ENCODE results near the gene BBOX1. TPM values are rescaled to one million over a fixed set of nuclear protein-coding genes. Genes with fewer than 3 reads are reported as not detected.
A peak's percentile ranks its signal among the peaks of the same experiment; 100 is the strongest.
"Not testable (repeated sequence)": the region's sequence is repeated elsewhere in the genome, so short reads cannot be mapped to it uniquely, and the experiment has no call there.

The BBOX1 gene
- total and polyA plus RNA-seq, 2 donors (not counting 1 experiment from before 2014, with no cell fraction given), result not detected

GRCh38 chr11:27088353-27088752 is 47.7 kb downstream of the BBOX1 start:
- Histone ChIP-seq H3K27me3 (ENCODE audit: control insufficient read depth, insufficient read depth, low read length) (no peaks in the 10 kb centered on the region), H3K9me3 (ENCODE audit: control insufficient read depth, insufficient read depth, low read depth, low read length) (no peaks in the 10 kb centered on the region), H3K4me3 (replicated peaks in 1 of 4; ENCODE audit: control extremely low read depth in 1 of 4, insufficient read depth in 1 of 4, low read depth in 3 of 4, low read length in 4 of 4) (no peak overlapping the region), H3K9ac (ENCODE audit: insufficient read depth, low read length) (no peak overlapping the region), H3K36me3 (ENCODE audit: control insufficient read depth, insufficient read depth, low read length) (no peaks in the 10 kb centered on the region), H4K20me1 (ENCODE audit: control insufficient read depth, extremely low read depth, insufficient read depth, low read length) (no peaks in the 10 kb centered on the region), H2AFZ (ENCODE audit: low read length) (no peak overlapping the region), H3K79me2 (ENCODE audit: control insufficient read depth, insufficient read depth, low read length) (no peaks in the 10 kb centered on the region), H3K27ac (ENCODE audit: insufficient read depth, low read length) (no peak overlapping the region), H3K4me1 (ENCODE audit: control insufficient read depth, extremely low read depth, insufficient read depth, low read length) (no peaks in the 10 kb centered on the region), H3K4me2 (ENCODE audit: extremely low read depth, insufficient read depth, low read length) (no peak overlapping the region)
- TF ChIP-seq, protein P1, sequence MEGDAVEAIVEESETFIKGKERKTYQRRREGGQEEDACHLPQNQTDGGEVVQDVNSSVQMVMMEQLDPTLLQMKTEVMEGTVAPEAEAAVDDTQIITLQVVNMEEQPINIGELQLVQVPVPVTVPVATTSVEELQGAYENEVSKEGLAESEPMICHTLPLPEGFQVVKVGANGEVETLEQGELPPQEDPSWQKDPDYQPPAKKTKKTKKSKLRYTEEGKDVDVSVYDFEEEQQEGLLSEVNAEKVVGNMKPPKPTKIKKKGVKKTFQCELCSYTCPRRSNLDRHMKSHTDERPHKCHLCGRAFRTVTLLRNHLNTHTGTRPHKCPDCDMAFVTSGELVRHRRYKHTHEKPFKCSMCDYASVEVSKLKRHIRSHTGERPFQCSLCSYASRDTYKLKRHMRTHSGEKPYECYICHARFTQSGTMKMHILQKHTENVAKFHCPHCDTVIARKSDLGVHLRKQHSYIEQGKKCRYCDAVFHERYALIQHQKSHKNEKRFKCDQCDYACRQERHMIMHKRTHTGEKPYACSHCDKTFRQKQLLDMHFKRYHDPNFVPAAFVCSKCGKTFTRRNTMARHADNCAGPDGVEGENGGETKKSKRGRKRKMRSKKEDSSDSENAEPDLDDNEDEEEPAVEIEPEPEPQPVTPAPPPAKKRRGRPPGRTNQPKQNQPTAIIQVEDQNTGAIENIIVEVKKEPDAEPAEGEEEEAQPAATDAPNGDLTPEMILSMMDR (conservative IDR thresholded peaks at IDR 0.05 in 1 of 2, IDR thresholded peaks at IDR 0.05 in 1 of 2; ENCODE audit: low read depth in 1 of 2, low read length in 2 of 2), result no peak
- TF ChIP-seq EZH2 (IDR thresholded peaks at IDR 0.05; ENCODE audit: low read length, missing control alignments), result no peak
- peak in 1 of 2 donors; percentile 30 for DNase-seq (ENCODE audit: low read depth in 2 of 2)

GRCh38 chr11:27089746-27090145 is 49.1 kb downstream of the BBOX1 start:
- Histone ChIP-seq H2AFZ (ENCODE audit: low read length) (no peak overlapping the region), H3K9ac (ENCODE audit: insufficient read depth, low read length) (no peak overlapping the region), H3K79me2 (ENCODE audit: control insufficient read depth, insufficient read depth, low read length) (no peaks in the 10 kb centered on the region), H3K4me3 (replicated peaks in 1 of 4; ENCODE audit: control extremely low read depth in 1 of 4, insufficient read depth in 1 of 4, low read depth in 3 of 4, low read length in 4 of 4) (no peak overlapping the region), H3K4me1 (ENCODE audit: control insufficient read depth, extremely low read depth, insufficient read depth, low read length) (no peaks in the 10 kb centered on the region), H4K20me1 (ENCODE audit: control insufficient read depth, extremely low read depth, insufficient read depth, low read length) (no peaks in the 10 kb centered on the region), H3K27ac (ENCODE audit: insufficient read depth, low read length) (no peak overlapping the region), H3K4me2 (ENCODE audit: extremely low read depth, insufficient read depth, low read length) (no peak overlapping the region), H3K9me3 (ENCODE audit: control insufficient read depth, insufficient read depth, low read depth, low read length) (no peaks in the 10 kb centered on the region), H3K36me3 (ENCODE audit: control insufficient read depth, insufficient read depth, low read length) (no peaks in the 10 kb centered on the region), H3K27me3 (ENCODE audit: control insufficient read depth, insufficient read depth, low read length) (no peaks in the 10 kb centered on the region)
- no peak for DNase-seq (ENCODE audit: low read depth in 2 of 2)
- no peak for TF ChIP-seq EZH2 (IDR thresholded peaks at IDR 0.05; ENCODE audit: low read length, missing control alignments)
- TF ChIP-seq, protein P1 (conservative IDR thresholded peaks at IDR 0.05 in 1 of 2, IDR thresholded peaks at IDR 0.05 in 1 of 2; ENCODE audit: low read depth in 1 of 2, low read length in 2 of 2), result no peak

GRCh38 chr11:27090357-27090948 is 49.8 kb downstream of the BBOX1 start:
- not testable (repeated sequence) for DNase-seq (ENCODE audit: low read depth in 2 of 2); H3K4me1 ChIP-seq (ENCODE audit: control insufficient read depth, extremely low read depth, insufficient read depth, low read length); H3K9me3 ChIP-seq (ENCODE audit: control insufficient read depth, insufficient read depth, low read depth, low read length); H3K79me2 ChIP-seq (ENCODE audit: control insufficient read depth, insufficient read depth, low read length); H3K27ac ChIP-seq (ENCODE audit: insufficient read depth, low read length); H3K27me3 ChIP-seq (ENCODE audit: control insufficient read depth, insufficient read depth, low read length); H3K4me2 ChIP-seq (ENCODE audit: extremely low read depth, insufficient read depth, low read length); H3K9ac ChIP-seq (ENCODE audit: insufficient read depth, low read length); H4K20me1 ChIP-seq (ENCODE audit: control insufficient read depth, extremely low read depth, insufficient read depth, low read length); H3K4me3 ChIP-seq (replicated peaks in 1 of 4; ENCODE audit: control extremely low read depth in 1 of 4, insufficient read depth in 1 of 4, low read depth in 3 of 4, low read length in 4 of 4); H2AFZ ChIP-seq (ENCODE audit: low read length); H3K36me3 ChIP-seq (ENCODE audit: control insufficient read depth, insufficient read depth, low read length)
